Muscle of leg (tissue), 11 donors: Measurements from ENCODE around the gene MRPL49. TPM values are rescaled to one million over a fixed set of nuclear protein-coding genes. Genes with fewer than 3 reads are reported as not detected.

Experiments
- DNase-seq: peaks from one replicate; pipeline ENCODE4 v3.0.0; 2013
- H3K27ac ChIP-seq: one replicate; pipeline ENCODE4 v1.5.1; 2013; ENCODE audit warnings: mild to moderate bottlenecking, low read length, control low read depth
- H3K27me3 ChIP-seq: one replicate; pipeline ENCODE4 v1.6.1; 2013; ENCODE audit warnings: low read length; ENCODE audit not compliant: control insufficient read depth, insufficient read depth
- H3K36me3 ChIP-seq: one replicate; pipeline ENCODE4 v1.6.1; 2013; ENCODE audit warnings: low read length; ENCODE audit not compliant: control insufficient read depth, insufficient read depth
- H3K4me1 ChIP-seq: one replicate; pipeline ENCODE4 v1.6.1; 2013; ENCODE audit warnings: low read length; ENCODE audit not compliant: control insufficient read depth, insufficient read depth
- H3K4me3 ChIP-seq: one replicate; pipeline ENCODE4 v1.5.1; 2013; ENCODE audit warnings: low read length, control low read depth
- H3K9me3 ChIP-seq: replicated peaks from 2 replicates; pipeline ENCODE4 v1.6.1; 2013; ENCODE audit warnings: low read depth, low read length; ENCODE audit not compliant: control insufficient read depth
- WGBS: methylation state at CpG from one replicate; pipeline ENCODE4 v1.1.5; 2013; ENCODE audit warnings: missing lambda C conversion rate; ENCODE audit not compliant: insufficient coverage; 5-methylcytosine and 5-hydroxymethylcytosine counted together
- polyA plus RNA-seq, 8 donors: library from polyadenylated mRNA; unstranded; fragments of 120-200 nt; gene quantifications; one replicate each; pipeline versions ENCODE4 v1.2.1 to v1.2.3, GENCODE V29; 2013; ENCODE audit warnings: inconsistent platforms in 1 of 8, low replicate concordance in 1 of 8; ENCODE audit not compliant: insufficient read length in 8 of 8, insufficient read depth in 1 of 8
- total RNA-seq: library from RNA; stranded (reverse); fragments of 120-200 nt; gene quantifications from one replicate; pipeline ENCODE4 v1.2.4, GENCODE V29; 2013

The MRPL49 gene
- total and polyA plus RNA-seq, 9 donors: 19.5 to 31.1 (median 25.7) TPM

GRCh38 chr11:65100674-65101350 lies 21.3 kb upstream of the MRPL49 start:
- Histone ChIP-seq H3K27me3 (no peaks in the 10 kb centered on the region), H3K4me1 (peaks cover 5% of the 10 kb centered on the region), H3K27ac (no peak overlapping the region), H3K36me3 (peaks cover 17% of the 10 kb centered on the region), H3K4me3 (no peak overlapping the region), H3K9me3 (no peaks in the 10 kb centered on the region)
- WGBS: 92% methylated on average over 4 of the region's 6 CpGs
- no peak for DNase-seq

- Histone ChIP-seq H3K27ac (no peak overlapping the region), H3K27me3 (no peaks in the 10 kb centered on the region), H3K4me3 (no peak overlapping the region), H3K9me3 (no peaks in the 10 kb centered on the region), H3K36me3 (peaks cover 20% of the 10 kb centered on the region), H3K4me1 (no peaks in the 10 kb centered on the region)
- DNase-seq: no peak
- WGBS: 80% methylated on average over 5 of the region's 8 CpGs
Observed at GRCh38 chr11:65102142-65103095, 19.7 kb upstream of the MRPL49 start.

GRCh38 chr11:65103476-65103875 lies 18.6 kb upstream of the MRPL49 start:
- Histone ChIP-seq H3K9me3 (no peaks in the 10 kb centered on the region), H3K27ac (no peak overlapping the region), H3K27me3 (no peaks in the 10 kb centered on the region), H3K4me1 (no peaks in the 10 kb centered on the region), H3K4me3 (no peak overlapping the region), H3K36me3 (peaks cover 27% of the 10 kb centered on the region)
- DNase-seq: no peak

- peaks cover 37% of the 10 kb centered on the region for H3K36me3 ChIP-seq
- H3K27me3 ChIP-seq: no peaks in the 10 kb centered on the region
- H3K9me3 ChIP-seq: no peaks in the 10 kb centered on the region
- H3K4me3 ChIP-seq: no peak overlapping the region
- no peak overlapping the region for H3K27ac ChIP-seq
- no peaks in the 10 kb centered on the region for H3K4me1 ChIP-seq
- no CpG with 5 or more reads among the region's 4 CpGs for WGBS
- DNase-seq: no peak
Observed at GRCh38 chr11:65104628-65105027, 17.5 kb upstream of the MRPL49 start.

GRCh38 chr11:65107078-65107477 lies 15.0 kb upstream of the MRPL49 start:
- no peak for DNase-seq
- H3K36me3 ChIP-seq: peaks cover 42% of the 10 kb centered on the region
- no peak overlapping the region for H3K27ac ChIP-seq
- peaks cover 13% of the 10 kb centered on the region for H3K4me1 ChIP-seq
- 92% methylated on average over 9 of the region's 15 CpGs for WGBS
- no peaks in the 10 kb centered on the region for H3K9me3 ChIP-seq
- H3K27me3 ChIP-seq: no peaks in the 10 kb centered on the region
- no peak overlapping the region for H3K4me3 ChIP-seq

GRCh38 chr11:65107751-65108468 lies 14.2 kb upstream of the MRPL49 start:
- Histone ChIP-seq H3K27me3 (peaks cover 4% of the 10 kb centered on the region), H3K4me1 (peaks cover 20% of the 10 kb centered on the region), H3K9me3 (no peaks in the 10 kb centered on the region), H3K36me3 (peaks cover 33% of the 10 kb centered on the region), H3K27ac (no peak overlapping the region), H3K4me3 (no peak overlapping the region)
- WGBS: 93% methylated on average over 52 of the region's 52 CpGs
- no peak for DNase-seq

- Histone ChIP-seq H3K27me3 (peaks cover 7% of the 10 kb centered on the region), H3K4me1 (peaks cover 27% of the 10 kb centered on the region), H3K27ac (no peak overlapping the region), H3K9me3 (no peaks in the 10 kb centered on the region), H3K4me3 (no peak overlapping the region), H3K36me3 (peaks cover 32% of the 10 kb centered on the region)
- 91% methylated on average over 38 of the region's 38 CpGs for WGBS
- DNase-seq: no peak
Observed at GRCh38 chr11:65108469-65109123, 13.5 kb upstream of the MRPL49 start.

GRCh38 chr11:65109231-65110198 lies 12.6 kb upstream of the MRPL49 start:
- Histone ChIP-seq H3K27me3 (peaks cover 7% of the 10 kb centered on the region), H3K36me3 (peaks cover 32% of the 10 kb centered on the region), H3K4me3 (no peak overlapping the region), H3K4me1 (peaks cover 30% of the 10 kb centered on the region), H3K9me3 (no peaks in the 10 kb centered on the region), H3K27ac (no peak overlapping the region)
- WGBS: 87% methylated on average over 33 of the region's 36 CpGs
- no peak for DNase-seq

GRCh38 chr11:65110354-65110861 lies 11.7 kb upstream of the MRPL49 start:
- Histone ChIP-seq H3K27me3 (peaks cover 7% of the 10 kb centered on the region), H3K36me3 (peaks cover 37% of the 10 kb centered on the region), H3K9me3 (no peaks in the 10 kb centered on the region), H3K4me3 (no peak overlapping the region), H3K27ac (no peak overlapping the region), H3K4me1 (peaks cover 30% of the 10 kb centered on the region)
- peak; percentile 88 for DNase-seq
- WGBS: 19% methylated on average over 8 of the region's 18 CpGs
